Tibial nerve (tissue), 3 donors: ENCODE results near the gene NBR1.

ENCODE experiments used
- CTCF ChIP-seq, 5 experiments: fragments of 200-600 bp in 3 of 5; fragments of 450-650 bp in 2 of 5; sonication (generic) in 3 of 5; IDR thresholded peaks; one replicate each; pipeline ENCODE4 v1.5.1; 2016 to 2019; ENCODE audit warnings: antibody characterized with exemption in 5 of 5, mild to moderate bottlenecking in 3 of 5, moderate library complexity in 2 of 5
- POLR2A ChIP-seq, 2 donors: fragments of 450-650 bp; IDR thresholded peaks; one replicate each; pipeline ENCODE4 v1.6.1; 2017; ENCODE audit warnings: antibody characterized with exemption in 2 of 2, mild to moderate bottlenecking in 2 of 2, moderate library complexity in 2 of 2

GRCh38 chr17:43210576-43210975 lies 39.6 kb downstream of the NBR1 start:
- TF ChIP-seq CTCF (IDR thresholded peaks at IDR 0.05): no peak
- TF ChIP-seq POLR2A (IDR thresholded peaks at IDR 0.05): no peak
